GM21381 (cell line): ENCODE measurements around the gene LYSMD1.

Experiments used
- ATAC-seq: cut with Tn5 transposase; IDR thresholded peaks from one replicate; pipeline ENCODE4 v1.9.1; 2021; ENCODE audit warnings: mild to moderate bottlenecking, moderate library complexity; ENCODE audit not compliant: unreplicated experiment

Gene LYSMD1

GRCh38 chr1:151175863-151176262, 10.2 kb upstream of the LYSMD1 start, which contains the start of gene TMOD4:
Gene TMOD4 (minus strand): TSS chr1:151175981. CDS start chr1:151174875, 1,106 bp downstream.
- no peak for ATAC-seq

- no peak for ATAC-seq
These were observed 9.5 kb upstream of the LYSMD1 start for GRCh38 chr1:151175041-151175741.

- no peak for ATAC-seq
These were observed 5.5 kb upstream of the LYSMD1 start for GRCh38 chr1:151171190-151171589.

- ATAC-seq = no peak
These were observed 1.4 kb upstream of the LYSMD1 start for GRCh38 chr1:151167116-151167515.

GRCh38 chr1:151166505-151166956, 829 bp upstream of the LYSMD1 start:
- peak; percentile 3 for ATAC-seq

- no peak for ATAC-seq
These were observed 393 bp downstream of the LYSMD1 start for GRCh38 chr1:151165281-151165737.

GRCh38 chr1:151164732-151165280, 896 bp downstream of the LYSMD1 start:
- no peak for ATAC-seq

- ATAC-seq = no peak
These were observed 6.3 kb downstream of the LYSMD1 start for GRCh38 chr1:151159373-151159772.

- ATAC-seq = no peak
These were observed 6.9 kb downstream of the LYSMD1 start for GRCh38 chr1:151158751-151159251.

GRCh38 chr1:151158326-151158725, 7.4 kb downstream of the LYSMD1 start:
- ATAC-seq = no peak

- ATAC-seq = no peak
These were observed 8.6 kb downstream of the LYSMD1 start for GRCh38 chr1:151157067-151157531.

- ATAC-seq = peak; percentile 57
These were observed 9.2 kb downstream of the LYSMD1 start, which contains the start of gene TNFAIP8L2 for GRCh38 chr1:151156515-151156819. Gene TNFAIP8L2 (plus strand): TSS chr1:151156649. CDS start chr1:151158698, 2,049 bp downstream.

GRCh38 chr1:151147665-151148064, 18.0 kb downstream of the LYSMD1 start:
- ATAC-seq = no peak

GRCh38 chr1:151147132-151147503, 18.6 kb downstream of the LYSMD1 start:
- ATAC-seq = no peak

- peak; percentile 97 for ATAC-seq
These were observed 19.1 kb downstream of the LYSMD1 start, which contains the start of gene SEMA6C for GRCh38 chr1:151146412-151147131. Gene SEMA6C (minus strand): TSS chr1:151146631. CDS start chr1:151142621, 4,010 bp downstream.

- ATAC-seq = no peak
These were observed 19.7 kb downstream of the LYSMD1 start for GRCh38 chr1:151146072-151146411.

- no peak for ATAC-seq
These were observed 20.2 kb downstream of the LYSMD1 start for GRCh38 chr1:151145304-151146071.

- ATAC-seq = no peak
These were observed 21.0 kb downstream of the LYSMD1 start for GRCh38 chr1:151144474-151145303.

- no peak for ATAC-seq
These were observed 21.7 kb downstream of the LYSMD1 start for GRCh38 chr1:151143986-151144385.

- no peak for ATAC-seq
These were observed 22.7 kb downstream of the LYSMD1 start for GRCh38 chr1:151143057-151143435.
